ENCODE measurements around the gene RELT.

RELT gene

GRCh38 chr11:73379189-73379880 is 3.1 kb downstream of the RELT start:
- no peak for DNase-seq

GRCh38 chr11:73380331-73380730 is 4.1 kb downstream of the RELT start:
- DNase-seq: no peak

GRCh38 chr11:73380897-73381410 is 4.8 kb downstream of the RELT start:
- DNase-seq: no peak

- DNase-seq: no peak
Observed at GRCh38 chr11:73381589-73381988, 5.4 kb downstream of the RELT start.

- DNase-seq: no peak
Observed at GRCh38 chr11:73382183-73382582, 6.0 kb downstream of the RELT start.

- no peak for DNase-seq
Observed at GRCh38 chr11:73382747-73383146, 6.5 kb downstream of the RELT start.

GRCh38 chr11:73383249-73384124 is 7.3 kb downstream of the RELT start:
- DNase-seq: no peak

DNA sequence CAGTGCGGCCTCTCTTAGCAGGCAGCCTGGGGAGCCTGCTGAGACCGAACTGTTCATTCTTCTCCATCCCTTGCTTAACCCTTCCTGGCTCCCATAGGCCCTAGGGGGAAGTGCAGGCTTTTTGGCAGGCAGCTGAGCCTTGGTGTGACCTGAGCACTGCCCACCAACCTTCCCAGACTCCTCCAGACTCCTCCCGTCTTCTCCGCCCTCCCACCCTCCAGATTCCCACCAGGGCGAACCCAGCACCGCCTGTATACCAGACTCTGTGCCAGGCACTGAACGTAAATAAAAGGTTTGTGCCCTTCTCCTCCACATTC is 7.9 kb downstream of the RELT start:
- no peak for DNase-seq

DNA sequence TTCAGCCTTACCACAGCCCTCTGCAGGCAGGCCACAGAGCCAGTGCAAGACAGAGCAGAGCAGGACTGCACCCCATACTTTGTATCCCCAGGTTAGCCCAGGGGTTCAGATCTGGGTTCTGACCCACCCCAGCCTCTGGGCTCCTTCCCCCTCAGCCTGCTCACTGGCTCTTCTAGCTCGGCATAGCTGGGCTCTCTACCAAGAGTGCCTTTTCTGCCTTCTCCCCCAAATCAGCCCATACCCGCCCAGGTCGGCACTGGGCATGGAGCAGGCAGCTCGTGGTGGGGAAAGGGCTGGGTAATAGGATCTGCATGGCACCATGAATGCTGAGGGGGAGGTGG is 8.3 kb downstream of the RELT start:
- no peak for DNase-seq

DNA sequence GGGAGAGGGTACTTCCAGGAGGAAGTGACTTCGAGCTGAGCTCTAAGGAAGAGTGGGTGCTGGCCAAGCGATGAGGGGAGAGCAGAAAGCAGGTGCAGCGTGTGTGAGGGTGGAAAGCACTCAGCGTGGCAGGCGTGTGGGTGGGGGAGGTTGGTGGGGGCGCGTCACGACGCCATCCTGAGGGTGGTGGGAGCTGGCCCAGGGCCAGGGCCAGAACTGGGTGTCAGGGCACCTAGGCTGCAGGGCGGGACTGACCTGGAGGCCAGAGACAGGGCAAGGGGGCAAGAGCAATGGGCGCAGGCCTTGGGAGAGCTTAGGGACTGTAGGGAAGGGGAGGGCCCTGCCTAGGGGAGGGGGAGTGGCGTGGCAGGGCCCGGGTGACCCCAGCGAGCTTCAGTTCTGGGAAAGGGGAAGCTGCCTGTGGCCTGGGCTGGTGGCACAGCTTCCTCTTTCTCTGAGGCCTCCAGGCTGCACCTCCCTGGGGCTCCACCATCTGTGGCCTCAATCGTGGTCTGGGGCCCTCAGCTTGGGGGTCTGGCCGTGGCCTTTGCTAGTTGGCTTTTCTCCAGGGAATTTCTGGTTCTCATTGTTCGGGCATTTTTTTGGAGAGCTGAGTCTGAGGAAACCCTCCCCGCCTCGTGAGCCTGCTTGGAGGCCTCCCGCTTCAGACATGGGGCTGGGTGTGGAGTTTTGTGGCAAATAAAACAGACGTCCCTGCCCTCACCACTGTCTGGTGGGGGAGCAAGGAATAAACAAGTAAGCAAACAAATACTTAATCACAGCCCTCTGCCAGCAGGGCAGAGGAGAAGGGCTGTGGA is 8.9 kb downstream of the RELT start:
- DNase-seq: peak; percentile 49

DNA sequence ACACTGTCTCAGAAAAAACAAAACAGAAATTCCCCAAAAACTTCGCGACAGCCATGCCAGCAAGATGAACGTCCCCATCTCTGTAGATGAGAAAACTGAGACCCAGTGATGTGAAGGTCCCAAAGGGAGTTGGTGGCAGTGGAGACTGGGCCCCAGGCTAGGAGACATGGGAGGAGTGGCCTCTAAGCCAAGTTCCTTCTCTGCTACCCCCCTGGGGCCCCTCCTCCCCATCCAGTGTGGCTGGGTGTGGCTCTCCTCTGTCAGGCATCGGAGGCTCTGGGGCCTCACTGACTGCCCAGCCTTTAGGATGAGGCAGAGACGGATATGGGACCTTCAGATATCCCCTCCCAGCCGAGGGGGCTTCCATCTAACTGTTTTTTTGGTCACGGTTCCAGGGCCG is 9.8 kb downstream of the RELT start:
- no peak for DNase-seq

DNA sequence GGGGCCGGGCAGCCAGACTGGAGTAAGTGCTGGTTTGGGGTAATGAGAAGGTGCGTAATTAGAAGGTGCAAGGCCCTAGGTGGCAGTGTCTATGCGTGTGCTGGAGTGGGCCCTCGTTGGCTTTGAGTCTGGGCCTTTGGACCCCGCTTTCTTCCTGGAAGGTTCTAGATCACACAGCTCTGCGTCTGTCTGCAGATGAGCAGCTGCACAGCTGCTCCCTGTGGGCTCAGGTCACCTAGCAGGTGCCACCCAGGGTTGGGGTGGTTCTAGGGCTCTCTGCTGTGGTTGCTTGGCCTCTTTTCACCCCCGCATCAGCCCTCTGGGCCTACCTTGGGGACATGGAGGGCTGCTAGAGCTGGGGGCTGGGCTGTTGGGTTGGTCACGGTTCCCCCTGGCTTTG is 10.3 kb downstream of the RELT start:
- DNase-seq: no peak

GRCh38 chr11:73387594-73388264 is 11.5 kb downstream of the RELT start:
- DNase-seq: no peak

DNA sequence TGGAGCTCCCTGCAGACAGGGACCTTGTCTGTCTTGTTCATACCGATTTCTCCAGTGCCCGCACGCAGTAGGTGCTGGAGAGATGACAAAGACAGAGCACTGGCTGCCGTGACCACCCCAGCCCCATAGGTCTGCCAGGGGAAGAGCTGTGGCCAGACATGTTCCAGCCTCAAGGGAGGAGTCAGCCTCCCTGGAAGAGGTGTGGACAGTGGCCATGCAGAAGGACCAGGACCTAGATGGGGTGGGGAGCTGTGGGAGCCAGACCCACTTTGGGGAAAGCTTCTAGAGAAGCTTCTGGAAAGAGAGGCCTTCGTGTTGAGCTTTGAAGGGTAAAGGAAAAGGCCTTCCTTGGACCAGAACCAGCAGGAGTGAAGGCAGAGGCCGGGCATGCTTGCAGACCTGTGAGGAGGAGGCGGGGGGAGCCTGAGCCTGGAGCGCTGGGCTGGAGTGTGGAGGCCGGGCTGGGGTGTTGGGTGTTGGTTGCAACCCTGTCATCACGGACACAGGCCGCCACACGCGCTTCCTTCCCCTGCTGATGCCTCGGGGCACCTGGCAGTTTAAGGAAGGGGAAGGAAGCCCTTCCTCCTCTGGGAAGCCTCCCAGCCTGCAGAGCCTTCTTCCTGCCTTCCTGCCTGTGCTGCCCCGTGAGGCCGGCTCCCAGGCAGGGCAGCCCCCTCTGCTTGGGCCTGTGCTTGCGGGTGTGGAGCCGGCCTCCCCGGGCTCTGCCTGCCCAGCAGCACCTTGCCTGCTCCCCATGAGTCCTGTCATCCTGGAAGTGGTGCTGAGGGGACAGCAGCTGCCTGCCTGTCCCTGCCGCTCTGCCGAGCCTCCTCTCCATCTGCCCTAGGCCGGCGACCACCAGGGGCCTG is 12.3 kb downstream of the RELT start:
- no peak for DNase-seq

DNA sequence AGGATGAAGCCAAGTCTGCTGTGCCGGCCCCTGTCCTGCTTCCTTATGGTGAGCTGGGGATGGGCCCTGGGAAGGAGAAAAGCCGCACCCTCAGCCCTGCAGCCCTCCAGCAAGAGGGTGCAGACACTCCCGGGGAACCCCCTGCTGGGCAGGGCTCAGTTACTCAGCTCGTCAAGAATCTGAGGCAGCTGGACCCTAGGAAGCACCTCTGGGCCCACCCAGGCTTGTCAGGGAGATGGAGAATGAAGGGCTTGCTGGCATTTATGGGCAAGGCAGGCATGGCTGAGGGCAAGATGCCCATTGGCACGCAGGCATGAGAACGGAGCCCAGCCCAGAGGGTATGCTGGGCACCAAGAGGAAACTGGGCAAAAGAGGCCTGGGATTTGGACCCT is 12.9 kb downstream of the RELT start:
- no peak for DNase-seq

GRCh38 chr11:73389916-73390315 is 13.7 kb downstream of the RELT start:
- no peak for DNase-seq

- DNase-seq: no peak
Observed at GRCh38 chr11:73390601-73391565, 14.7 kb downstream of the RELT start.

- no peak for DNase-seq
Observed at GRCh38 chr11:73391665-73392064, 15.5 kb downstream of the RELT start.

DNA sequence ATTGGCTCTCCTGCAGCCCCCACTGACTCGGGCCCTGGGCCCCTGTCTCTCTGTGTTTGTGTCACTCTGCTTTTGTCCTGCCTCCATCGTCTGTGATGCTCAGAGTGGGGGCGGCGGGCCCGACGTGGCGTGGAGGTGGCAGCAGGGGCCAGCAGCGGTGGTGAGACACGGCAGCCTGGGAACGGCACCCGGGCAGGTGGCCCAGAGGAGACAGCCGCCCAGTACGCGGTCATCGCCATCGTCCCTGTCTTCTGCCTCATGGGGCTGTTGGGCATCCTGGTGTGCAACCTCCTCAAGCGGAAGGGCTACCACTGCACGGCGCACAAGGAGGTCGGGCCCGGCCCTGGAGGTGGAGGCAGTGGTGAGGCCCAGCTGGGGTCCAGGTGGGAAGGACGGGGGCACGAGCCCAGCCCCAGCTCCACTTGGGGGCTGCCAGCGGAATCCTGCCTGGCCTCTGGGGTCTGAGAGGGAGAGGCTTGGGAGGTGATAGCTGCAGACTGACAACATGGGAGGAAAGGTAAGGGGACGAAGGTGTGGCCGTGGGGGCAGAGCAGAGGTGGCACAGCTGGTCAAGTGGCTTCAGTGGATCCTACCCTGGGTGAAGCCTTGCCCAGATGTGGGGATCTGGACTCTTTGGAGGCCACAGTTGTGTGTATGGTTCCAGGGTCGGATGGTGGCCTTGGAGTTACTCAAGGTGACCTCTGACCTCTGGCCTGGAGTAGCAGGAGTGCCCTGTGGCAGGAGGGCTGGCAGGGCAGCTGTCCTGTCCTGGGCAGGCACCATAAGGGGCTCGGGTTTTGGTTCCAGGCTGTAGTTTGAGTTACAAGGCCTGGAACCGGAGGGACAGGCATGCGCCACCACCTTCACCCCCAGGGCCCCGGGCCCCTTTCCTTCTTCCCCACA is 16.2 kb downstream of the RELT start:
- DNase-seq: no peak

- DNase-seq: no peak
Observed at GRCh38 chr11:73393011-73393380, 16.8 kb downstream of the RELT start.

Measured in CD4-positive, alpha-beta T cell treated with Interleukin-6 for 4 hours (primary cell).